ENCODE measurements around the gene FCHSD1.

GRCh38 chr5:141638771-141639170 is 12.4 kb downstream of the FCHSD1 start:
- no peak for TF ChIP-seq CTCF (conservative IDR thresholded peaks at IDR 0.05; ENCODE audit: low read depth, low read length)
- TF ChIP-seq EZH2 (IDR thresholded peaks at IDR 0.05; ENCODE audit: low read length, unreplicated experiment): no peak

Data from PC-3 (cell line).